LoVo (cell line): ENCODE measurements around the gene IGFBP6.
A peak's percentile ranks its signal among the peaks of the same experiment; 100 is the strongest.
"Not testable (repeated sequence)": the region's sequence is repeated elsewhere in the genome, so short reads cannot be mapped to it uniquely, and the experiment has no call there.

Experiments
- DNase-seq: peaks from one replicate; pipeline ENCODE4 v3.0.0-alpha.2; 2016; ENCODE audit warnings: low spot score

The IGFBP6 gene

GRCh38 chr12:53096759-53097158 lies 708 bp upstream of the IGFBP6 start:
- DNase-seq = no peak

DNA sequence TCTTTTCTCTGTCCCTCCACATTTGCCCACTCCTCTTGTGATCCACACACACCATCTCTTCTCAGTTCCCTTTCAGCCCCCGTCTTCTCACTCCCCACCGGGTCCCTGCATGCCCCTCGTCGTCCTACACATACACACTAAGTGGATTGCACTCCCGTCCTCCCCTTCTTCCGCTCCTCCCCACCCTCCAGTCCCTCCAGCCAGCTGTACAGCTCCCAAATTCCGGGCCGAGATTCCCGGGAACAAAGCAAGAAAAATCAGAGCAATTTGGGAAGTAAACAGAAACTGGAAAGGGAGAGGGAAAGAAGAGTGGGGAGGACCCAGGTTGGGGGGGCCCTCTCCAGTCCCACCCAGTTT lies 282 bp upstream of the IGFBP6 start:
- no peak for DNase-seq

- DNase-seq = peak; percentile 15
Observed at GRCh38 chr12:53098354-53098981, 1.0 kb downstream of the IGFBP6 start.

GRCh38 chr12:53099071-53099882 lies 1.8 kb downstream of the IGFBP6 start:
- peak; percentile 86 for DNase-seq

- DNase-seq = no peak
Observed at GRCh38 chr12:53100466-53101151, 3.1 kb downstream of the IGFBP6 start.

- no peak for DNase-seq
Observed at GRCh38 chr12:53101266-53101665, 3.8 kb downstream of the IGFBP6 start.

- no peak for DNase-seq
Observed at GRCh38 chr12:53101931-53102781, 4.7 kb downstream of the IGFBP6 start.

GRCh38 chr12:53102883-53103807 lies 5.7 kb downstream of the IGFBP6 start, which contains the start of gene SOAT2:
Gene SOAT2 (plus strand): TSS chr12:53103486. CDS start chr12:53103578, 92 bp downstream.
- DNase-seq = no peak

DNA sequence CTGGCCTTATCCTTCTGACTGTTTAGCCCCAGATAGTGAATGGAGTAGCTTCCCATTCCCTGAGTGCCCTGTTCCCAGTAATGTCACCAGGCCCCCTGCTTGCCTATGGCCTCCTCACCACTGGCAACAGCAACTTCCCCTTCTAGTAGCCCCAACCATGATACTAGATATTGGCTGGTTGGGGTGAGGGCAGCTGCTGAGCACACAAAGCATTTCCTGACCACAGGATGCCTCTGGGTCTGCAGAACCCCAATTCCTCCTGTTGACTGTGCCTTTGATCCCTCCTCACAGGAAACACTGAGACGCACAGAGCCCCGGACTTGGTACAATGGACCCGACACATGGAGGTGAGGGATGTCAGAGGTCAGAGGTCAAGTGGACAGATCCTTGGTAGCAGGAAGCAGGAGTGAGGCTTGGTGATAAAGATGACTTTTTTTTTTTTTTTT lies 6.4 kb downstream of the IGFBP6 start:
- no peak for DNase-seq

DNA sequence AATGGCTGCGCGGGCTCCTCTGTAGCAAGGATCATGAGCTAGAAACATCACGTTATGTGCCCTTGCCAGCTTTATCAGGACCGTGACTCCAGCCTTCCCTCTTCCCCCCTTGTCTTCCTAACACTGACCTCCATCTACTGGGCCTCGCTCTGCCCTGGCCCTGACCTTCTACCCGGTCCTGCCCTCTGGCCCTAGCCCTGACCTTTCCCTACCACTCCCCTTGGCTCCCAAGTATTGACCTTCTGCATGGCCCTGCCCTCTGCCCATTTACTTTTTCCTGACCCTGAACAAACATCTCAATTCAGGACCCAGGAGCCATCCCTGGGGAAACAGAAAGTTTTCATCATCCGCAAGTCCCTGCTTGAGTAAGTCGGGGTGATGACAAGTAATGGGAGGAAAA lies 7.8 kb downstream of the IGFBP6 start:
- DNase-seq = no peak

GRCh38 chr12:53105712-53106439 lies 8.4 kb downstream of the IGFBP6 start:
- no peak for DNase-seq

DNA sequence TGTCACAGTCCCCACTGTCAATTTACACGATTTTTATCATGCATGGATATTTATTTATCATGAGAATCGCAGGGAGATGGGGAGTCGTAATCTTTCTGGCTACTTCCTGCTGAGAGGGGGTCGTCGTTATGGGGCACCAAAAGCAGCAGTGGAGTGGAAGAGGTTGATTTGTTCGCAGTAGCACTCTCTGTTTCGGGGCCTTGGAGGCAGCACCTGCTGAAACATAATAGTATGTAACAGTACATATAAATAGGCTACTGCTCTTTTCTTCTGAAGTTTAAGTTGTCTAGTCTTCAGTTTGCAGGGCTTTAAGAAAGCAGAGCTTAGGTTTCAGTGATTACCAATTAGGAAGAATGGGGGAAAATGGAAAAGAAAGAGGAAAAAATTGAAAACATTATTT lies 9.7 kb downstream of the IGFBP6 start:
- no peak for DNase-seq

- DNase-seq = not testable (repeated sequence)
Observed at GRCh38 chr12:53112431-53112830, 15.0 kb downstream of the IGFBP6 start.

DNA sequence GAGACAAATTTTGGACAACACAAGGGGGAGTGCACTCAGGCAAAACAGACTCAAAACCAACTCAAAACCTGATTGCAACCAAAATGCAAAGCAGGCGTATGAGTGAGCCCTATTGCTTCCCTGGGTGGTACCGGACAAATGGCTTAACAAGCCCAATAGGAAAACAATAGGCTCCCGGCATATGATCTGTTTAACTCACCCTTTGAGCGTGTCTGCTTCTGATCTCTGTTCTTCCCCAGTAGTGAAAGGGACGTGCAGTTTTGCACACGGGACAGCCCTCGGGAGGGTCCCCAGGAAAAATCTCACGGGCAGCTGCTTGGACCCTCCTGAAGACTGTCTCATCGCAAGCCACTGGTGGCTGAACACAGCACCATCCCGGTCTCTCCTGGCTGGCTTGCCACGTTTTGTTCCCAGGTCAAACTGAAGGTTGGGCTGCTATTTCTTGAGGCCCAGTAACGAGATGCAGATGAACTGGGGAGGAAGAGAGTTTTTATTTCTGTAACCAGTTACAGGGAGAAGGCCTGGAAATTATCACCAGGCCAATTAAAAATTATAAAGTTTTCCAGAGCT lies 15.8 kb downstream of the IGFBP6 start:
- DNase-seq = no peak

DNA sequence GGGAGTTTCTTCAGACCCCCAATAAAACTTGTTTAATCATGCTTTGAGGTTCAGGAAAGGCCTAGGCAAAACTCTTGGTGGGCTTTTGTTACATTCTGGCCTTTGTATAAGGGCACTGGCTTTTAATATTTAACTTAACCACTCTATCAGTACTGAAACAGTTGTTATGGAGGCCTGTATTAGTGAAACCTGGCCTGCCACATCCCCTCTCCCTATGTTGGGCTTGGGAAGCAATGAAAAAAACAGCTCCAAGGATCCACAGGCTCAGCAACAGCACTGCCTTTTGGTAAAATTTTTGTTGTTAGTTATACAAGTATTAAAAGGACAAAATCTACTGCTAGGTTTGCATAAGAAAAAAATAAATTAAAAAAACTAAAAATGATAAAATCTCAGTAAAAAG lies 16.5 kb downstream of the IGFBP6 start:
- no peak for DNase-seq

- DNase-seq = no peak
Observed at GRCh38 chr12:53115112-53115890, 17.8 kb downstream of the IGFBP6 start.

DNA sequence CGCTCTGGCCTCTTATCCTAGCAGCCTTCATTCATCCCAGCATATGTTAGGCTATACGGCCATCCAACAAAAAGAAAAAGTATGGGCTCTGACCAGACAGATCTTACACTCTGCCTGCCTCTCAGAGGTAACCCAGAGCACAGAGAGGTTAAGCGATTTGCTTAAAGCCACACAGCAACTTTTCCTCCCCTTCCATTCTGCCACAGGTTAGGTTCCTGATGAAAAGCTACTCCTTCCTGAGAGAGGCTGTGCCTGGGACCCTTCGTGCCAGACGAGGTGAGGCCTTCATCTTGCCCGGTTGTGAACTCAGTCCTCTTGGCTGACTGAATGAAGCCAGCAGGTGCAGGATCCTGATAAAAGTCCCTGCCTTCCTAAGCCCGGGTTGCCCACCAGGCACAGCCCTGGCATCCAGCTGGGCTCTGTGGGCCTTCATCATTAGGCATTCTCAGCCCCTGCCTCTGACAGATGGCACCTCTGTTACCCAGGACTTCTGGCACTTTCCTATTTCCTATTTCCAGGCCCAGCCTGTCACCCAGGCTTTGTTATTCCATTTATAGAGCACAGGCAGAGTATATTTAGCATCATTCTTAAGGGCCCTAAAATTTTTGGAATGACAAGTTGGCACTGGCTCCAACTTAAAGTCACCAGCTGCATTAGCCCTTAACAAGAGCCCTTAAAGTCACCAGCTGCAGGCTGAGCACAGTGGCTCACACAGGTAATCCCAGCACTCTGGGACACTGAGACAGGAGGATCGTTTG lies 18.6 kb downstream of the IGFBP6 start:
- no peak for DNase-seq

DNA sequence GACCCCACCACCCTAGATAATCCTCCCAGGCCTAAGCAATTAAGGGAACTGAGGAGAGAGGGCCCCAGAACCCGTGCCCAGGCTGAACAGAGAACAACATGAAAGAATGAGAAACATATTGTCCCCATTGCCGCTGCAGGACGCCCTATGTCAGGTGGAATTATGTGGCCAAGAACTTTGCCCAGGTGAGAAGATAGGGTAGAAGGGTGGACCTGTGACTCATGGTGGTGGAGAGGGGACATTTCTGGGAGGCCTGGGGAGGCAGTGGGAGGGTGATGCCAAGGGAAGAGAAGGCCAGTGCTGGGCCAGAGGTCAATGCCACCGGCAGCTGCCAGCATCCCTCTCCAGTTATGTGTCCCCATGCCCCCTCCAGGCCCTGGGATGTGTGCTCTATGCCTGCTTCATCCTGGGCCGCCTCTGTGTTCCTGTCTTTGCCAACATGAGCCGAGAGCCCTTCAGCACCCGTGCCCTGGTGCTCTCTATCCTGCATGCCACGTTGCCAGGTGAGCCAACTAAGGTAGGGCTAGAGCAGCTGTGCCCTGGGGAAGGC lies 21.4 kb downstream of the IGFBP6 start:
- DNase-seq = no peak
